Astrocyte of the spinal cord (primary cell): ENCODE data around the gene CDC40.

Experiments used
- DNase-seq: peaks from one replicate; pipeline ENCODE4 v3.0.0; 2011; ENCODE audit warnings: low read depth, low spot score
- H3K4me3 ChIP-seq: 2 replicates; pipeline ENCODE4 v1.5.1; 2011; ENCODE audit warnings: low read depth, mild to moderate bottlenecking, low read length, moderate library complexity
- in situ Hi-C: cut with HindIII; loops from 2 replicates; pipeline ENCODE4 v1.10.0; 2017; ENCODE audit warnings: low sequenced_read_pairs
- TF ChIP-seq, protein P1 (sequence below): IDR thresholded peaks from 2 replicates; pipeline ENCODE4 v1.5.1; 2012; ENCODE audit warnings: low read depth, mild to moderate bottlenecking, low read length, inconsistent platforms

CDC40 gene

DNA sequence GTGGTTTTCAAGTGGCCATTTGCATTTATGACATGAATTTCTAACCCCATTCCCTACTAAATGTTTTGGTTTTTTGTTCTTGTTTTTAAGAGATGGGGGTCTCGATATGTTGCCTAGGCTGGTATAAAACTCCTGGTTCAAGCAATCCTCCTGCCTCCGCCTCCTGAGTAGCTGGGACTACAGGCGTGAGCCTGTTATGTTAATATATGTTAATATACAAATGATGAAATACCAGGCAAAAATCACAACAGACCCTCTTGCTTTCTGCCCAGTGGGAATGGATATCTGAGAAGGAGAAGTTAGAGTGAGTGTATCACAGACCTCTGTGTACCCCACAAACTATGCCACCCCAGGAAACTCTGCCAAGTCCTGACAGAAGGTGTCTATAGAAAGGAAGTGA lies 66.2 kb downstream of the CDC40 start:
- H3K4me3 ChIP-seq: no peak overlapping the region
- TF ChIP-seq, protein P1, sequence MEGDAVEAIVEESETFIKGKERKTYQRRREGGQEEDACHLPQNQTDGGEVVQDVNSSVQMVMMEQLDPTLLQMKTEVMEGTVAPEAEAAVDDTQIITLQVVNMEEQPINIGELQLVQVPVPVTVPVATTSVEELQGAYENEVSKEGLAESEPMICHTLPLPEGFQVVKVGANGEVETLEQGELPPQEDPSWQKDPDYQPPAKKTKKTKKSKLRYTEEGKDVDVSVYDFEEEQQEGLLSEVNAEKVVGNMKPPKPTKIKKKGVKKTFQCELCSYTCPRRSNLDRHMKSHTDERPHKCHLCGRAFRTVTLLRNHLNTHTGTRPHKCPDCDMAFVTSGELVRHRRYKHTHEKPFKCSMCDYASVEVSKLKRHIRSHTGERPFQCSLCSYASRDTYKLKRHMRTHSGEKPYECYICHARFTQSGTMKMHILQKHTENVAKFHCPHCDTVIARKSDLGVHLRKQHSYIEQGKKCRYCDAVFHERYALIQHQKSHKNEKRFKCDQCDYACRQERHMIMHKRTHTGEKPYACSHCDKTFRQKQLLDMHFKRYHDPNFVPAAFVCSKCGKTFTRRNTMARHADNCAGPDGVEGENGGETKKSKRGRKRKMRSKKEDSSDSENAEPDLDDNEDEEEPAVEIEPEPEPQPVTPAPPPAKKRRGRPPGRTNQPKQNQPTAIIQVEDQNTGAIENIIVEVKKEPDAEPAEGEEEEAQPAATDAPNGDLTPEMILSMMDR: no peak
- in situ Hi-C loops: no loop called here
- no peak for DNase-seq

GRCh38 chr6:110246900-110247546 lies 66.8 kb downstream of the CDC40 start:
- DNase-seq: no peak
- no peak overlapping the region for H3K4me3 ChIP-seq
- TF ChIP-seq, protein P1: no peak
- in situ Hi-C loops: no loop called here

DNA sequence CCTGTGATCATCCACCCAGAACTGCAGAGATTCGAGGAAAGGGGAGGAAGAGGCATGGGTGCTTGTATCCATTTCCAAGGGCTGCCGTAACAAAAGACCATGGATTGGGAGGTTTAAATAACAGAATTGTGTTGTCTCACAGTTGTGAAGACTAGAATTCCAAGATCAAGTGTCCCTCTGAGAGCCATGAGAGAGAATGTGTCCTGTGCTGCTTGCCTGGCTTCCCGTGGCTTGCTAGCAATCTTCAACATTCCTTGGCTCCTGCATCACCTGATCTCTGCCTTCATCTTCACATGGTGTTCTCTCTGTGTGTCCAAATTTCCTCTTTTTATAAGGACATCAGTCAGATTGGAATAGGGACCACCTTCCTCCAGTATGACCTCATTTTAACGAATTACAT lies 69.8 kb downstream of the CDC40 start:
- in situ Hi-C loops: no loop called here
- no peak overlapping the region for H3K4me3 ChIP-seq
- DNase-seq: no peak
- TF ChIP-seq, protein P1: no peak

- TF ChIP-seq, protein P1: no peak
- in situ Hi-C loops: no loop called here
These were observed 70.6 kb downstream of the CDC40 start for GRCh38 chr6:110250838-110251237.

GRCh38 chr6:110255211-110255750 lies 75.1 kb downstream of the CDC40 start:
- DNase-seq: peak; percentile 38
- TF ChIP-seq, protein P1: no peak
- in situ Hi-C loops: no loop called here
- H3K4me3 ChIP-seq: no peak overlapping the region

More at GRCh38 chr6:110250838-110251237, 70.6 kb downstream of the CDC40 start:
- DNase-seq: no peak
- H3K4me3 ChIP-seq: no peak overlapping the region

GRCh38 chr6:110256366-110256765 lies 76.1 kb downstream of the CDC40 start:
- no peak for DNase-seq
- TF ChIP-seq, protein P1: no peak
- no peak overlapping the region for H3K4me3 ChIP-seq
- in situ Hi-C loops: no loop called here

GRCh38 chr6:110265273-110265672 lies 85.0 kb downstream of the CDC40 start:
- no peak overlapping the region for H3K4me3 ChIP-seq
- DNase-seq: no peak
- in situ Hi-C loops: no loop called here
- TF ChIP-seq, protein P1: no peak
